ENCODE data around the gene COPG2.
A peak's percentile ranks its signal among the peaks of the same experiment; 100 is the strongest.

The COPG2 gene

DNA sequence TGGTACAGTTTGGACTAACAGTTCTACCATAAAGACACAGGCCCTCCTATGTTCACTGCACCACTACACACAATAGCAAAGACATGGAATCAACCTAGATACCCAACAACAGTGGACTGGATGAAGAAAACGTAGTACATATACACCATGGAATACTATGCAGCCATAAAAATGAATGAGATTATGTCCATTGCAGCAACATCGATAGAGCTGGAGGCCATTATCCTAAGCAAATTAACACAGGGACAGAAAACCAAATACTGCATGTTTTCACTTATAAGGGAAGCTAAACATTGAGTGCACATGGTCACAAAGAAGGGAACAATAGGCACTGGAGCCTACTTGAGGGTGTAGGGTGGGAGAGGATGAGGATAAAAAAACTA is 101.7 kb downstream of the COPG2 start:
- Histone ChIP-seq H3K27me3 (ENCODE audit: insufficient read depth, low read length) (no peaks in the 10 kb centered on the region), H3F3A (ENCODE audit: insufficient read depth, low read length) (no peaks in the 10 kb centered on the region), H3K9me2 (ENCODE audit: low read depth, low read length) (no peaks in the 10 kb centered on the region), H3K36me3 (ENCODE audit: insufficient read depth, low read length) (no peaks in the 10 kb centered on the region; the same call in 1 of the 2 replicates), H2AFZ (ENCODE audit: low read length) (no peak overlapping the region), H3K9me3 (ENCODE audit: low read length) (peaks cover 18% of the 10 kb centered on the region), H3K4me3 (ENCODE audit: low read depth, low read length, poor library complexity, severe bottlenecking) (no peak overlapping the region), H4K20me1 (ENCODE audit: insufficient read depth, low read length) (no peaks in the 10 kb centered on the region), H3K79me2 (ENCODE audit: insufficient read depth, low read length) (no peaks in the 10 kb centered on the region), H3K4me1 (ENCODE audit: insufficient read depth, low read length, severe bottlenecking) (no peaks in the 10 kb centered on the region), H3K9ac (ENCODE audit: low read length) (no peak overlapping the region), H3K27ac (ENCODE audit: low read depth, low read length, poor library complexity, severe bottlenecking) (no peak overlapping the region), H3K4me2 (ENCODE audit: low read length) (no peak overlapping the region)
- no peak for TF ChIP-seq EZH2 (IDR thresholded peaks at IDR 0.05; ENCODE audit: borderline replicate concordance, low read length)
- TF ChIP-seq, protein P1, sequence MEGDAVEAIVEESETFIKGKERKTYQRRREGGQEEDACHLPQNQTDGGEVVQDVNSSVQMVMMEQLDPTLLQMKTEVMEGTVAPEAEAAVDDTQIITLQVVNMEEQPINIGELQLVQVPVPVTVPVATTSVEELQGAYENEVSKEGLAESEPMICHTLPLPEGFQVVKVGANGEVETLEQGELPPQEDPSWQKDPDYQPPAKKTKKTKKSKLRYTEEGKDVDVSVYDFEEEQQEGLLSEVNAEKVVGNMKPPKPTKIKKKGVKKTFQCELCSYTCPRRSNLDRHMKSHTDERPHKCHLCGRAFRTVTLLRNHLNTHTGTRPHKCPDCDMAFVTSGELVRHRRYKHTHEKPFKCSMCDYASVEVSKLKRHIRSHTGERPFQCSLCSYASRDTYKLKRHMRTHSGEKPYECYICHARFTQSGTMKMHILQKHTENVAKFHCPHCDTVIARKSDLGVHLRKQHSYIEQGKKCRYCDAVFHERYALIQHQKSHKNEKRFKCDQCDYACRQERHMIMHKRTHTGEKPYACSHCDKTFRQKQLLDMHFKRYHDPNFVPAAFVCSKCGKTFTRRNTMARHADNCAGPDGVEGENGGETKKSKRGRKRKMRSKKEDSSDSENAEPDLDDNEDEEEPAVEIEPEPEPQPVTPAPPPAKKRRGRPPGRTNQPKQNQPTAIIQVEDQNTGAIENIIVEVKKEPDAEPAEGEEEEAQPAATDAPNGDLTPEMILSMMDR (IDR thresholded peaks at IDR 0.05; ENCODE audit: low read length), result no peak

DNA sequence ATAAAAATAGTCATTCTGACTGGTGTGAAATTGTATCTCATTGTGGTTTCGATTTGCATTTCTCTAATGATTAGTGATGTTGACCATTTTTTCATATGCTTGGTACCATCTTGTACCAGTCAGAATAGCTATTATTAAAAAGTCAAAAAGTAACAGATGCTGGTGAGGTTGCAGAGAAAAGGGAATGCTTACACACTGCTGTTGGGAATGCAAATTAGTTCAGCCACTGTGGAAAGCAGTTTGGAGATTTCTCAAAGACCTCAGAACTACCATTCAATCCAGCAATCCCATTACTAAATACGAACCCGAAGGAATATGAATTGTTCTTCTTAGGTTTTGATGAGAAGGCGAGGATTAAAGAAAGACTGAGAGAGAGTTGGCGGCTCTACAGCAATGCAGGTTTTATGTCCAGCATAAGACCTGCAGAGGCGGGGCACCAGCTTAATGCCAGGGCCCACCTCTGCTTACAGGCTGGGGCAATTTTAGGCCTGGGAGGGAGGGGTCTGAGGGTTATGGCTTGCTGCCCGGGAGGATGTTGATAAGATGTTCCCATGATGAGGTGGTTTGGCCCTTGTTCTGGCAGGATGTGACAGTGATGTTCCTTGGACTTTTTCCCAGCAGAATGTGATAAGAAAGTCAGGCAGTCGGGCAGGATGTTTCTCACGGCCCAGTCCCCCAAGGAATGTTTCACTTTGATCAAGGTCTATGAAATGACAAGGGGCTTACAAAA is 102.2 kb downstream of the COPG2 start:
- Histone ChIP-seq H3K9me2 (ENCODE audit: low read depth, low read length) (no peaks in the 10 kb centered on the region), H3F3A (ENCODE audit: insufficient read depth, low read length) (no peaks in the 10 kb centered on the region), H3K4me2 (ENCODE audit: low read length) (no peak overlapping the region), H3K36me3 (ENCODE audit: insufficient read depth, low read length) (no peaks in the 10 kb centered on the region; the same call in 1 of the 2 replicates), H3K9ac (ENCODE audit: low read length) (no peak overlapping the region), H4K20me1 (ENCODE audit: insufficient read depth, low read length) (no peaks in the 10 kb centered on the region), H3K4me1 (ENCODE audit: insufficient read depth, low read length, severe bottlenecking) (no peaks in the 10 kb centered on the region), H3K27me3 (ENCODE audit: insufficient read depth, low read length) (no peaks in the 10 kb centered on the region), H3K4me3 (ENCODE audit: low read depth, low read length, poor library complexity, severe bottlenecking) (no peak overlapping the region), H2AFZ (ENCODE audit: low read length) (no peak overlapping the region), H3K79me2 (ENCODE audit: insufficient read depth, low read length) (no peaks in the 10 kb centered on the region), H3K9me3 (ENCODE audit: low read length) (peaks cover 18% of the 10 kb centered on the region), H3K27ac (ENCODE audit: low read depth, low read length, poor library complexity, severe bottlenecking) (no peak overlapping the region)
- TF ChIP-seq, protein P1 (IDR thresholded peaks at IDR 0.05; ENCODE audit: low read length), result no peak
- no peak for TF ChIP-seq EZH2 (IDR thresholded peaks at IDR 0.05; ENCODE audit: borderline replicate concordance, low read length)

DNA sequence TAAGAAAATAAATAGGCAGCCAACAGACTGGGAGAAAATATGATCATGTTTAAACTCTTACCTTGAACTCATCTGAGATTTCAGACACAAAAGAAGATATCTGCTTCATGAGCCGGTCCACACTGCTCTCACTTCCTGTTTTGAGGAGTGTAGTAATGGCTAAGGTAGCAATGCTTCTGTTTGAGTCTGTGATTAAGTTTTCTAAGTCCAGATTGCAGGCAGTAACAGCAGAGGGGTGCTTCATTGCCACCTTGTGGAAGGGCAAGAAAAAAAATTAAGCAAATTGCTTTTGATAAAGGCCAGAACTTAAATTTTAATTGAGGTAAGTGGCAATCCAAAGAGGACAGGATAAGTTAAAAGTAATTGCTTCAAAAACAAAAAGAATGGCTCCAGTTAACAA is 107.6 kb downstream of the COPG2 start:
- no peaks in the 10 kb centered on the region for H4K20me1 ChIP-seq (ENCODE audit: insufficient read depth, low read length)
- H3K79me2 ChIP-seq (ENCODE audit: insufficient read depth, low read length), result no peaks in the 10 kb centered on the region
- TF ChIP-seq EZH2 (IDR thresholded peaks at IDR 0.05; ENCODE audit: borderline replicate concordance, low read length), result no peak
- TF ChIP-seq, protein P1 (IDR thresholded peaks at IDR 0.05; ENCODE audit: low read length), result peak; percentile 99
- H3K4me1 ChIP-seq (ENCODE audit: insufficient read depth, low read length, severe bottlenecking), result peaks cover 5% of the 10 kb centered on the region
- no peak overlapping the region for H3K4me2 ChIP-seq (ENCODE audit: low read length)
- no peaks in the 10 kb centered on the region for H3F3A ChIP-seq (ENCODE audit: insufficient read depth, low read length)
- H3K36me3 ChIP-seq (ENCODE audit: insufficient read depth, low read length), result peaks cover 13% of the 10 kb centered on the region
- no peak overlapping the region for H3K4me3 ChIP-seq (ENCODE audit: low read depth, low read length, poor library complexity, severe bottlenecking)
- no peak overlapping the region for H3K9ac ChIP-seq (ENCODE audit: low read length)
- H3K27ac ChIP-seq (ENCODE audit: low read depth, low read length, poor library complexity, severe bottlenecking), result peak overlapping the region; percentile 1
- H2AFZ ChIP-seq (ENCODE audit: low read length), result 0 out of 2 replicates have a peak overlapping the region, but pooled peaks have one; percentile 11
- H3K27me3 ChIP-seq (ENCODE audit: insufficient read depth, low read length), result no peaks in the 10 kb centered on the region
- H3K9me3 ChIP-seq (ENCODE audit: low read length), result peaks cover 16% of the 10 kb centered on the region
- H3K9me2 ChIP-seq (ENCODE audit: low read depth, low read length), result no peaks in the 10 kb centered on the region

Data from OCI-LY1 (cell line).